HG03097 (cell line): ENCODE results near the gene APOA5.
"Not testable (repeated sequence)": the region's sequence is repeated elsewhere in the genome, so short reads cannot be mapped to it uniquely, and the experiment has no call there.

Experiments
- ATAC-seq: cut with Tn5 transposase; IDR thresholded peaks from one replicate; pipeline ENCODE4 v1.9.1; 2021; ENCODE audit not compliant: unreplicated experiment, low FRiP score

The APOA5 gene

GRCh38 chr11:116776522-116776984 lies 15.1 kb downstream of the APOA5 start:
- ATAC-seq, result no peak

- no peak for ATAC-seq
These were observed 15.7 kb downstream of the APOA5 start for GRCh38 chr11:116775975-116776374.

GRCh38 chr11:116774661-116775060 lies 17.0 kb downstream of the APOA5 start:
- no peak for ATAC-seq

- ATAC-seq, result peak; percentile 19
These were observed 18.2 kb downstream of the APOA5 start for GRCh38 chr11:116773203-116774097.

- ATAC-seq, result peak; percentile 80
These were observed 19.1 kb downstream of the APOA5 start, which contains the start of gene BUD13 for GRCh38 chr11:116772443-116773202. BUD13 (minus strand) TSS chr11:116772987; CDS start chr11:116772964, 23 bp downstream.

- ATAC-seq, result no peak
These were observed 19.7 kb downstream of the APOA5 start for GRCh38 chr11:116771935-116772334.

- ATAC-seq, result no peak
These were observed 29.5 kb downstream of the APOA5 start for GRCh38 chr11:116762132-116762531.

GRCh38 chr11:116756044-116756443 lies 35.6 kb downstream of the APOA5 start:
- not testable (repeated sequence) for ATAC-seq

- no peak for ATAC-seq
These were observed 41.5 kb downstream of the APOA5 start for GRCh38 chr11:116750070-116750718.

GRCh38 chr11:116742104-116742503 lies 49.6 kb downstream of the APOA5 start:
- no peak for ATAC-seq

GRCh38 chr11:116740741-116741140 lies 50.9 kb downstream of the APOA5 start:
- no peak for ATAC-seq
